ENCODE measurements around the gene SF3A2.
"Not testable (repeated sequence)": the region's sequence is repeated elsewhere in the genome, so short reads cannot be mapped to it uniquely, and the experiment has no call there.

The SF3A2 gene

DNA sequence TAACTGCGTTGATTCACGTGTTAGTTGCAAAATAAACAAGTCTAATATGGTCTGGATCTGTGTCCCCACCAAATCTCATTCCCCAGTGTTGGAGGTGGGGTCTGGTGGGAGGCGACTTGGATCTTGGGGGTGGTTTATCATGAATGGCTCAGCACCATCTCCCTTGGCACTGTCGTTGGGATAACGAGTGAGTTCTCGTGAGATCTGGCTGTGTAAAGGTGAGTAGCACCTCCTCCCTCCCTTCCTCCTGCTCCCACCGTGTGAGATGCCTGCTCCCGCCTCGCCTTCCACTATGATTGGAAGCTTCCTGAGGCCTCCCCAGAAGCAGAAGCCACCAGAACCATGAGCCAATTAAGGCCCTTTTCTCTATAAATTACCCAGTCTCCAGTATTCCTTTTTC lies 40.5 kb downstream of the SF3A2 start:
- DNase-seq: no peak

DNA sequence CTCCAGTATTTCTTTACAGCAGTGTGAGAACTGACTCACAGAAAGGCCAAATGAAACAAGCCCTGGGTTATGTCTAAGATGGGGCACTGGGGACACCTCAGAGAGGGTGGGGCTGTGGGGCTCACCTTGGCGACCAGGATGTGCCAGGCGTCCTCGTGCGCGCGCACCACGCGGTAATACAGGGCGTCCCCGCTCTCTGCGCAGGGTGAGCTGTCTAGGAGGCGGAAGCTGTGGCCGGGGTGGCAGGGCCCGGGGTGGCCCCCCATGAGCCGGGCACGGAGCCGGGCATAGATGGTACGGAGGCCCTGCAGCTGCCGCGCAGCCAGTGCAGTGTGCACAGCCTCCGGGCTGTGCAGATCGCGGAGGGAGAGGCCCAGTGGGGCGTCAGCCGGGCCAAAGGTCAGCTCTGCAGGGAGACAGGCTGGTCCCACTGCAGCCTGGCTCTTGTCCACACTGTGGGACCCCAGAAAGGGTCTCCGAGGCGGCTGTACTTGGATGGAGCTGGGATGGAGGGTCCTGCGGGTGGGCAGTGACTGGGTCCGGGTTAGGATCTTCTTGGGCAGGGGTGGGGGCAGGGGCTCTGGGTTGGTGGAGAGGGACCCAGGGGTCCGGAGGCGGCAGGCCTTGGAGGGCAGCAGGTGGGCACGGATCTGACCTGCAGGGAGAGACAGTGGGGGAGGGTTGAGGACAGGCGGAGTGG lies 42.0 kb downstream of the SF3A2 start:
- no peak for DNase-seq

DNA sequence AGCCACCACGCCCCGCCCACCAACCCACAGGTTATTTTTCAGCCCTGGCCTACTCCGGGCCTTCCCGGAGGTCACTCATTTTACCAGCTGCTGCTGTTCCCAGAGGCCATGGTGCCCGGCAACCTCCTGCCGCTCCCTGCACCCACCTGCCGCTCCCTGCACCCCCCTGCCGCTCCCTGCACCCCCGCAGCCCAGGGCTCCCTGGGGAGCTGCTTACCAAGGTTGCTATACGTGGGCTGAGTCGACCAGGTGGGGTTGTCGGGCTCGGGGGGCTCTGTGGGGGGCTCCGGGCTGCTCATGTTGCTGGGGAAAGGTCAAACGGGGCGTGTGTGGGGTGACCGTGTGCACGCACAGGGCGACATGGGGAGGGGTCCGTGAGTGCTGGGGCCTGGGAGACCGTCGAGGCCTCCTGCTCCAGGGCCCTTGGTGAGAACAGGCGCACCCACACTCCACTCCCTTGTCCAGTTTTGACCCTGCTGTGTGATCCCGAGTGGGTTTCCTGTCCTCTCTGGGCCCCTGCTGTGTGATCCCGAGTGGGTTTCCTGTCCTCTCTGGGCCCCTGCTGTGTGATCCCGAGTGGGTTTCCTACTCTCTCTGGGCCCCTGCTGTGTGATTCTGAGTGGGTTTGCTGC lies 44.1 kb downstream of the SF3A2 start:
- DNase-seq: no peak

DNA sequence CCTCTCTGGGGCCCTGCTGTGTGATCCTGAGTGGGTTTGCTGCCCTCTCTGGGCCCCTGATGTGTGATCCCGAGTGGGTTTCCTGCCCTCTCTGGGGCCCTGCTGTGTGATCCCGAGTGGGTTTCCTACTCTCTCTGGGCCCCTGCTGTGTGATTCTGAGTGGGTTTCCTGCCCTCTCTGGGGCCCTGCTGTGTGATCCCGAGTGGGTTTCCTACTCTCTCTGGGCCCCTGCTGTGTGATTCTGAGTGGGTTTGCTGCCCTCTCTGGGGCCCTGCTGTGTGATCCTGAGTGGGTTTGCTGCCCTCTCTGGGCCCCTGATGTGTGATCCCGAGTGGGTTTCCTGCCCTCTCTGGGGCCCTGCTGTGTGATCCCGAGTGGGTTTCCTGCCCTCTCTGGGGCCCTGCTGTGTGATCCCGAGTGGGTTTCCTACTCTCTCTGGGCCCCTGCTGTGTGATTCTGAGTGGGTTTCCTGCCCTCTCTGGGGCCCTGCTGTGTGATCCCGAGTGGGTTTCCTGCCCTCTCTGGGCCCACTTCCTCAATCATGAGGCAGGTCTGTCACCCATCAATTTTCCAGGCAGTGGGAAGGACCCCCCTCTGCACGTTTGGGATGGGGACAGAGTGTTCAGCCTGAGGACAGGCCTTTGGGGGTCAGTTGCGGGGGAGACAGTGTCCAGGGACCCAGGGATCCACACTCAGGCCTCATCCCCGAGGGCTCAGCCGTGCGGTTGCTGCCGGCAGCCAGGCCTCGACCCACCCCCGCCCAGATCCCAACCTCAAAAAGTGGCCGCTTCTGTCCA lies 44.8 kb downstream of the SF3A2 start:
- not testable (repeated sequence) for DNase-seq

DNA sequence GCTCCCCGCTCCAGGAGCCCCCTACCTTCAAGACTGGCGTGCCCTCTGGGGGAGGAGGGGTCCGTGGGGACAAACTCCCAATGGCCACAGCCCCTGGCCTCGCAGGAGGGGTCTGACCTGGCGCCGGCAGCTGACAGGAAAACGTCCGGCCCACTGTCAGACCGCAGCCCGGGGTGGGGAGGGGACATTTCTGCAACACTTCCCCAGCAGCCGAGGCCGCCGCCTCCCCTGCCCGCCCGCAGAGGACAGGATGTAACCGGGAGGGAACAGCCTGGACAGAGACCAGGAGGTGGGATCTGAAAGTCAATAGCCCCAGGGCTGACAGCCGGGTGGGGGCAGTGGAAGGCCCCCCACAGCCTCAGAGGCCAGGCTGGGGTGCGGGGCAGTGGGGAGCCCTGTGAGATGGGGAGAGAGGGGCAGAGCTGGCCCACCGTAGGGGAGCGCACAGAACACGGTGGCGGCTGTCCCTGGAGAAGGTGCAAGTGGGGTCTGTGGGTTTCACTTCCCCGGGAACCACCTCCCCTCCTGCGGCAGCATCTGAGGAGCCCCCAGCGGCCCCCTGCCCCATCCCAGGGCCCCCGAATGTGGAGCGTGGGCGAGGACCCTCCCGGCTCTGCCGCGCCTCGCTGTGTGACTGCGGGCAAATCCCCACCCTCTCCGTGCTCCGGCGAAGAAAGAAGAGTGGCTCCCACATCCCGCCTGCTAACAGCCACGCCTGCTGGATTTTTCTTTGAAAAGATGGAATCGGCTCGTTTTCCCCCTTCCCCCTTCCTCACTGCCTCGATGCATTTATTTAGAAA lies 45.6 kb downstream of the SF3A2 start, which contains the start of gene PEAK3:
Gene PEAK3 (minus strand): TSS at position 114 of the 800 bp plus-strand sequence. CDS start 1,244 bp downstream, outside the sequence.
- no peak for DNase-seq

DNA sequence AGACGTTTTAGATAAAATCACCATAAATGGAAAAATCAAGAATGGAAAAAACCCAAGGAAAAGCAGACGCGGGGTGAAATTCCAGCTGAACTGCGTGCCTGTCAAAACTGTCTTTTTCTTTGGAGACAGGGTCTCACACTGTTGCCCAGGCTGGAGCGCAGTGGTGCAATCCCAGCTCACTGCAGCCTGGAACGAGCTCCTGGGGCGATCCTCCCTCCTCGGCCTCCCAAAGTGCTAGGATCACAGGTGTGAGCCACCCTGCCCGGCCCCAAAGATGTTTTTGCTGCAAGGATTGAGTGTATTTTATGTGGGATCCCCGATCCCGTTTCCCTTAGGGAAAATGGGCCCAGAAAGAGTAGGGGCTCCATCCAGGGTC lies 46.2 kb downstream of the SF3A2 start:
- DNase-seq: no peak

DNA sequence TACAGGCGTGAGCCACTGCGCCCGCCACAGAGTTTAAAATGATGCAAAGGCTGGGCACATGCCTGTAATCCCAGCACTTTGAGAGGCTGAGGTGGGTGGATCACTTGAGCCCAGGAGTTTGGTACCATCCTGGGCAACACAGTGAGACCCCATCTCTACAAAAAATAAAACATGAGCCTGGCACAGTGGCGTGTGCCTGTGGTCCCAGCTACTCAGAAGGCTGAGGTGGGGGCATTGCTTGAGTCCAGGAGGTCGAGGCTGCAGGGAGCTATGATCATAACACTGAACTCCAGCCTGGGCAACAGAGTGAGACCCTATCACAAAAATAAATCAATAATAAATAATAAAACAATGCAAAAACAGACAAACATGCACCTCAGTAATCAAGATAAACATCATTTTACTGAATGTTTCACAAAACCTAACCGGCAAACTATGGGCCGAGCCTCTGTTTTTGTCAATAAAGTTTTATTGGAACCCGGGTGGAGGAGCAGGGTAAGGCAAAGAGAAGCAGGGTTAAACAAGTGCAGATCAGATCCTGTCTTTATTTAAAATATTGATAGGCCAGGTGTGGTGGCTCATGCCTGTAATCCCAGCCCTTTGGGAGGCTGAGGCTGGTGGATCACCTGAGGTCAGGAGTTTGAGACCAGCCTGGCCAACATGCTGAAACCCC lies 47.3 kb downstream of the SF3A2 start:
- DNase-seq: no peak

DNA sequence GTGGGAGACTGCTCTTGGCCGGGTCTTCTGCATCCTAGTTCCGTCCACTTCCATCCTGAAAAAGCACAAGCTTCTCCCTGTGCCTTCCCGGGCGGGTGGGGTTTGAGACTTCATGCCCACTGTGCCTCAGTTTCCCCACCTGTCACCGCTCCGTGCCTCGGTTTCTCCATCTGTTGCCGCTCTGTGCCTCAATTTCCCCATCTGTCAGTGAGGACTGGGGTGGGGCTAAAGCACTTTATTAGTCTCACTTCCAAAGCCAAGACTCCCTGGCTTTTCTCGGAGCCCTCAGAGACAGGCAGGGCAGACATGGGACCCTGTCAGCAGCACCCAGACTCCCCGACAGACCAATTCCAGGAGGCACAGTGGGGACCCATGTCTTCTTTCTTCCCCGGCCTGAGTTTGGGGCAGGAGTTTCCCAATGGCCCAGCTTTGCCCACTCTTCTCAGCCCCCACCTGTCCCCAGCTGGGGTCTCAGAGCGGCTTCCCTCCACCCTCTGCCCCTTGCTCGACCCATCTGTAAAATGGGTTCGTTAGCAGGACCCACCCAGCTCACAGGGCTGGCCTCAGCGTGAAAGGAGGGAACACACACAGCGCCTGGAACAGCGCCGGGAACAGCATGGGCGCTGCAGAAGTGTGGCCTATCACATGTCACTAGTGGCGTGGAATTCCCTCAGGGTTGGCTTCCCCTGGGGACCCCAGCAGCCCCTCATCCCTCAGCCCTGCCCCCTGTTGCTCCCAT lies 49.9 kb downstream of the SF3A2 start:
- no peak for DNase-seq

DNA sequence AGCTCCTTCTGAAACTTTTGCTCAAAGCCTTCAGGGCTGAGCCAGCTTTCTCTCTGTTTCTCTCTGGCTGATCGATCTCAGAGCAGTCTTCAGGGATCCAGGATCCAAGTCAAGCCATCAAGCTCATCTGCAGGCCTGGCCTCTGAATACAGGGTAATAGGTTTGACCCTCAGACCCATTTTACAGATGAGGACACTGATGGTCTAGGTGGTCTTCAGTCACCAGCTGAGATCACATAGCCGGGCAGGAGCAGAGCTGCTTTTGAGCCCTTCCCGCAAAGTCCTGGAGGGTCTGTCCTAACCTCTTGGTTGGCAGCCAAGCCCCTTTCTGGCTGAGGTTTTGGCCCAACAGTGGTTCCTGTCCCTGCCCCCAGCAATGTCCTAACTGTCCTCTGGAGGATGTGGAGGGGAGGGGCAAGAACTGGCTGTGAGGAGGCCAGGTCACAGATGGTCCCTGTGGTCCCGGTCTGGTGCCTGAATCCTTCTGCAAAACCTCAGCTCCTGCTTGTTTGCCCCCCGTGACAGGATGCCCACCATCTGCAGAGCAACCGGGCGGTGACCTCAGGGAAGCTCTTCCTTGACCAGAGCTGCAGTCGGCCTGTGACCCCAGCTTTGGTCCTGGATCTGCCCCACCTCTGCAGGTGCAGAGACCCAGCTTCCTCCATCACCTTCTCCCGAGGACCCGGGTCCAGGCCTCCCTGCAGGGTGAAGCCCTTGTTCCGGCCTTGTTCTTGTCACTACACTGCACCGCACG lies 51.1 kb downstream of the SF3A2 start:
- DNase-seq: no peak

DNA sequence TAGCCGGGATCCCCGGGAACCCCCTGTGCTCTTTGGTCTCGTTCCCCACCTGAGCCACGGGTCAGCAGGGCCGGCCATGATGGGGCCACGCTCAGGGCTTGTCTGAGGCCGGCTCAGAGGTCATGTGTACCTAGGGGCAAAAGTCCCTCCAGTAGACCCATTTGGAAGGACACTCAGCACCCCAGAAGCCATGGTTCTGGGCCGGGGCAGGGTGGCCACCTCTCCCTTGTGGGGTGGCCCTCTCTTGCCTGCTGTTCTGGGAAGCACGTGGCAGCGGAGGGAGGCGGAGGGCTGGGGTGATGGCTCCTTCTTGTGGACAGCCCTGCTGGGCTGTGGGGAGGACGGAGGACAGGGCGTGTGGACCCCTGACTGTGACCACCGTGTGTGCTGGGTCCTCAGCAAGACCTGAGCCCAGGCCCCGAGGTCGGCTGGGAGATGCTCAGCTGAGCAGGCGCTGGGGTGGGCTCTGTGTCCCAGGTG lies 51.8 kb downstream of the SF3A2 start:
- no peak for DNase-seq

DNA sequence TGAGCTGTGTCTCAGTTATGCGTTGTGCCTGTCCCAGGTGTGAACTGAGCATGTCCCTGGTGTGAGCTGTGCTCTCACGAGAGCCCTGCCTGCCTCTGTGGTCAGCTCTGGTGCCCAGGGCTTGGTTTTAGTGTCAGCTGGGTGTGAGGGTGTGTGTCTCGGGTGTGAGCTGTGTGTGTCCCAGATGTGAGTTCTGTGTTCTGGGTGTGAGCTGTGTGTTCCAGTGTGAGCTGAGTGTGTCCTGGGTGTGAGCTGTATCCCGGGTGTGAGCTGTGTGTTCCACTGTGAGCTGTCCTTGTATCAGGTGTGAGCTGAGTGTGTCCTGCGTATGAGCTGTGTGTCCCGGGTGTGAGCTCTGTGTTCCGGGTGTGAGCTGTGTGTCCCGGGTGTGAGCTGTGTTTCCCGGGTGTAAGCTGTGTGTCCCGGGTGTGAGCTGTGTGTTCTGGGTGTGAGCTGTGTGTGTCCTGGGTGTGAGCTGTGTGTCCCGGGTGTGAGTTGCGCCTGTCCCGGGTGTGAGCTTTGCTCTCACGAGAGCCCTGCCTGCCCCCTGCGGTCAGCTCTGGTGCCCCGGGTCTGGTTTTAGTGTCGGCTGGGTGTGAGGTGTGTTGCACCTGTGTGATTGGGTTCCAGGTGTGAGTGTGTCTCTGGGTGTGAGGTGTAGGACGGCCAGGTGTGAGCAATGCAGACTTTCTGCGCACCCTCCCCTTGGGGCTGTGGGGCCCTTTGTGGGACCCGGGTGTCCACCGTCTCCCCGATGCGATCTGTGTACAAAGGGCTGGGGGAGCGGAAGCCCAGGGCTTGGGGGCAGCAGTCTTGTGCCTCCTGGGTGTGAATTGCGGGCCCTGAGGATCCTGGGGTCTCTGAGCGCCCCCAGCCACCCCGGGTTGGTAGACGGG lies 52.4 kb downstream of the SF3A2 start:
- no peak for DNase-seq

DNA sequence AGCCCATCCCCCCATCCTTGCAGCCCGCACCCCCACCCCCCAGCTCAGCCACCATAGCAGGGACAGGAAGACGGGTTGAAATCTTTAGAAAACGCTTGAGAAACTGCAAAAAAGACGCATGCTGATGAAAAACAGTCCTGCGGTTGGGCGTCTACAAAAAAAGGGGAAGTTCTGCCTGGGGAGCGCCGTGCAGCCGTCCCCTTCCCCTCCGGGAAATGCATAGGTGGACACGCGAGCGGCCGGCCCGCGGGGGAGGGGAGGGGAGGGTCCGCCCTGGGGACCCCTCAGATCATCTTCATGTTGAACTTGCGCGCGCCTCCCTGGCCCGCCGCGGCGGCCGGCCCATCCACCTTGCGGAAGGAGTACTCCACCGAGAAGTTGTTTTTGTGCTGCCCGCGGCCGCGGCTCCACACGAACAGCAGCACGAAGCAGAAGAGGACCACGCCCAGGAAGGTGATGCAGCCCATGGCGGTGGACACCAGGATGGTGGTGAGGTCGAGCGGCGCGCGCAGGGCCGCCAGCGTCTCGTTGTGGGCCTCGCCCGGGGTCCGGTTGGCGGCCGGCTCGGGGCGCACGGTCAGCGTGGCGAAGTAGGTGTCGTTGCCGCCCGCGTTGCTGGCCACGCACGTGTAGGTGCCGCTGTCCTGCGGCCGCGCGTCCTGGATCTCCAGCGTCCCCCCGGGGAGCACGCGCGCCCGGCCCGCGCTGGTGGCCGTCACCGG lies 53.3 kb downstream of the SF3A2 start:
- no peak for DNase-seq

DNA sequence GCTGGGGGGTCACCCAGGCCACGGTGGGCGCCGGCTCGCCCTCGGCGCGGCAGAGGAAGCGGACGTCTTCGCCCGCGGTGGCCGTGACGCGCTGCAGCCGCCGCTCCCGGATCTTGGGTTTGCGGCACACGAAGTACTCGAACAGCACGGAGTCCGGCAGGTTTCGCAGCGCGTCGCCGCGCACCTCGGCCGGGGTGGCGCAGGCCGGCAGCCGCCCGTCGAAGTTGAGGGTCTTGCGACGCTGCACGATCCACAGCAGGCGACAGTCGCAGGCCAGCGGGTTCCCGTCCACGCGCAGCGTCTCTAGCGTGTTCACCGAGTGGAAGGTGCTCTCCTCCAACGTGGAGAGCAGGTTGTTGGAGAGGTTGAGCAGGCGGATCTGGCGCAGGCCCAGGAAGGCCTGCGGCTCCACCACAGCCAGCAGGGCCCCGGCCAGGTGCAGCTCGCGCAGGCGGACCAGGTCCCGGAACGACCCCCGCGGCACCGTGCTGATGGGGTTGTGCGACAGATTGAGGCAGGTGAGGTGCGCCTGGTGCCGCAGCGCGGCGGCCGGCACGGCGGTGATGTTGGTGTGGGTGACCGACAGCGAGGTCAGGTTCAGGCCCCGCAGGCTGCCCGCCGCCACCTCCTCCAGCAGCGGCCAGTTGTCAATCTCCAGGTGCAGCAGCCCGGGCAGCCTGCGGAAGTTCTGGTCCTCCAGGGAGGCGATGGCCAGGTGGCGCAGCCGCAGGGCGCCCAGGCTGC lies 54.0 kb downstream of the SF3A2 start:
- DNase-seq: no peak

DNA sequence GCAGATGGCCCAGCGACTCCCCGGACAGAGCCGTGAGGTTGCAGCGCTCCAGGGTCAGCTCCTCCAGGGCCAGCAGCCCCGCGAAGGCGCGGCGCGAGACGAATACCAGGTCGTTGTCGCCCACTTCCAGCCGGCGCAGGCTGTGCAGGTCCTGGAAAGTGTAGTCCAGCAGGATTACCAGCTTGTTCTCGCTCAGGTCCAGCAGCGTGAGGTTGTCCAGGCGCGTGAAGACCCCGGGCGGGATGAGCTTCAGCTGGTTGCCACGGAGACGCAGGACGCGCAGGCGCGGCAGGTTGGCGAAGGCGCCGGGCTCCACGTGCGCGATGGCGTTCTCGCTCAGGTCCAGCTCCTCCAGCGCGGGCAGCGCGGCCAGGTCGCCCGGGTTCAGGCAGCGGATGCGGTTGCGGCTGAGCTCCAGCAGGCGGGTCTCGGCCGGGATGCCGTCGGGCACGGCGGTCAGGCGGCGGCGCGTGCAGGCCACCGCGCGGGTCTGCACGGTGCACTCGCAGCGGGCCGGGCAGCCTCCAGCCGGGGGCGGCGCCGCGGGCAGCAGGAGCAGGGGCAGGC lies 54.6 kb downstream of the SF3A2 start:
- DNase-seq: no peak

DNA sequence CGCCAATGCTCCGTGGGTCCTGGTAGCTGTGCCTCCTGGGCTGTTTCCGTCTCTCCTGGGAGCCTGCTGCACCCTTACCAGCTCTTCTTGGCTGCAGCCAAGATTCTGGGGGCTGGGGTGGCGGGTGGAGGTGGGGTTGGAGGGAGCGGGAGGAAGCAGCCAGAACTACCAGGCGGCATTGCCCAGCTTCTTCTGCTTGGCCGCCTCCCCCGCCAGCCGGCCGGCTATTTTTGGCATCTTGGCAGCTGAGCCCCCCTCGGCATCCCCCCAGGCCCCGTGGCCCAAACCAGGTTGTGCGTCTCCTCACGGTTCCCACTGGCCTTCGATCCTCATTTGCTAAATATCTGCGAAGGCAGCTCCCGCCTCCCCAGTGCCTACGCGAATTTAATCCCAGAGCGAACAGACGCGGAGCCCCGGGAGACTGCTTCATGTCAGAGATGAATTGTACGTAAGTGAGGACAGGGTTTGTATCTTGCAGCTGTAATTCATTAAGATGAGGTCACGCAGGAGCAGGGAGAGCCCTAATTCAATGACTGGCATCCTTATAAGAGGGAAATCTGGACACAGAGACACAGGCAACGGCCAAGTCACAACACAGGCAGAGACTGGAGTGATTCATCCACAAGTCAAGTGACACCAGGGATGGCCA lies 58.2 kb downstream of the SF3A2 start:
- no peak for DNase-seq

DNA sequence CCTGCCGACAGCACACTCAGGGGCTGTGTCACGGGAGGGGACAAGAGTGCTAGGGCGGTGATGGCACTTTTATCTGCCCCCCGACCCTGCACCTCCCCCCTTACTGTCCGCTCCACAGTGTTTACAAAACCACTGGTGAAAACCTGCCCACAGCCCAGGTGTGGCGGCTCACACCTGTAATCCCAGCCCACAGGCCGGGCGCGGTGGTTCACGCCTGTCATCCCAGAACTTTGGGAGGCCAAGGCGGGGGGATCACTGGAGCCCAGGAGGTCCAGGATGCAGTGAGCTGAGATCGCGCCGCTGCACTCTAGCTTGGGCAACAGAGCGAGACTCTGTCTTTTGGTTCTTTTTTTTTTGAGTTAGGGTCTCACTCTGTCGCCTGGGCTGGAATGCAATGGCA lies 59.5 kb downstream of the SF3A2 start:
- no peak for DNase-seq
